Lower leg skin (tissue), 4 donors: ENCODE results near the gene PCK1. TPM values are rescaled to one million over a fixed set of nuclear protein-coding genes. Genes with fewer than 3 reads are reported as not detected.

Experiments used
- DNase-seq, 2 donors: peaks; one replicate each; pipeline ENCODE4 v3.0.0-alpha.2; 2019; ENCODE audit warnings: low spot score in 2 of 2
- H3K4me3 ChIP-seq: fragments of 200-600 bp; sonication (generic); 2 replicates; pipeline ENCODE4 v1.5.1; 2017; ENCODE audit warnings: mild to moderate bottlenecking, low read depth; ENCODE audit not compliant: poor library complexity, severe bottlenecking
- CTCF ChIP-seq, 3 donors: fragments of 450-650 bp; IDR thresholded peaks; one replicate each; pipeline ENCODE4 v1.5.1; 2016; ENCODE audit warnings: antibody characterized with exemption in 3 of 3, mild to moderate bottlenecking in 3 of 3, moderate library complexity in 2 of 3
- POLR2A ChIP-seq, 2 donors: fragments of 450-650 bp; IDR thresholded peaks; one replicate each; pipeline ENCODE4 v1.6.1; 2016 to 2017; ENCODE audit warnings: antibody characterized with exemption in 2 of 2, mild to moderate bottlenecking in 1 of 2, moderate library complexity in 1 of 2
- WGBS, 2 donors: methylation state at CpG; one replicate each; pipeline ENCODE4 v1.1.5; 2018; 5-methylcytosine and 5-hydroxymethylcytosine counted together
- intact Hi-C: fragments of 100-400 bp; cut with DNase I; formaldehyde crosslinking; loops from one replicate; pipeline ENCODE4 v1.15.0; 2023; ENCODE audit warnings: low total_unique reads
- total RNA-seq, 4 donors: library from RNA; depleted of rRNA; stranded (reverse); fragments of >200 nt; gene quantifications; one replicate each; pipeline ENCODE4 v1.1.0, GENCODE V29; 2016

The PCK1 gene
- total RNA-seq, 4 donors from 2014 or later = 0.12 to 11.6 (median 2.1) TPM

- 71 to 82% methylated on average over 2 of the region's 2 CpGs for WGBS, 2 donors
- no peak for TF ChIP-seq POLR2A (IDR thresholded peaks at IDR 0.05)
- no peak for TF ChIP-seq CTCF (IDR thresholded peaks at IDR 0.05)
- DNase-seq = no peak
- no peak overlapping the region for H3K4me3 ChIP-seq
- intact Hi-C loops = no loop called here
Observed at GRCh38 chr20:57601211-57601570, 40.3 kb downstream of the PCK1 start.

DNA sequence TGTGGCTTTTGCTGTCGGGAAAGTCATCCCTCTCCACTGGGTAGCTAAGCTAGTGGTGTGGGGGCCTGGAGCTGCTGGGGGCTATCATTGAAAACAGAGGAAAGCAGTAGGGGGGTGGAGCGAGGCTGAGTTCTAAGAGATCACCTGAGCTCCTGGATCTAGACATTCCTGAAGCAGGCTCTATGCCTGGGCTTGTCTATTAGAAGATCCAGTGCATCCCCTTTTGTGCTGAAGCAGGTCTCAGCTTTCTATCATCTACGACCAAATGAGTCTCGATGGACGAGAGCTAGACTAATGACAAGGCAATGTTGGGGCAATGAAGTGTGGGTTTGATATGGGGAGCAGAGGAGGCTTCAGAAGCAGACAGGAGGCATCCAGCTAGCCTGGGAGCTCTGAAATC is 40.8 kb downstream of the PCK1 start:
- H3K4me3 ChIP-seq = no peak overlapping the region
- TF ChIP-seq CTCF (IDR thresholded peaks at IDR 0.05) (no peak), POLR2A (IDR thresholded peaks at IDR 0.05) (no peak)
- WGBS, 2 donors = 88 to 91% methylated on average over 5 of the region's 5 CpGs
- intact Hi-C loops = no loop called here
- no peak for DNase-seq

DNA sequence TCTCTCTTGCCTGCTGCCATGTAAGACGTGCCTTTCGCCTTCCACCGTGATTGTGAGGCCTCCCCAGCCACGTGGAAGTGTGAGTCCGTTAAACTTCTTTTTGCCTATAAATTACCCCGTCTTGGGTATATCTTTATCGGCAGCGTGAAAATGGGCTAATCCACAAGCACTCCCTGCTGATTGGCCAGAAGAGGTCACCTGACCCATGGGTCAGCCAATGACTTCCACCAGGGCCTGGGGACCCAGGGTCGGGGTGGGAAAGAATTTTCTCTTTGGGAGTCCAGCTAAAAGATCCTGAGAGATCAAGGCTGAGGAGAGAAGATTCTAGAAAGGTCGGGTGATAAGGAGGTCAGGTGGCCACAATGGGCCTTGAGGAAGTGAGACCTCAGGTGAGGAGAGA is 42.2 kb downstream of the PCK1 start:
- TF ChIP-seq POLR2A (IDR thresholded peaks at IDR 0.05) = no peak
- no peak for TF ChIP-seq CTCF (IDR thresholded peaks at IDR 0.05)
- intact Hi-C loops = no loop called here
- no peak overlapping the region for H3K4me3 ChIP-seq
- 92 to 94% methylated on average over 10 of the region's 10 CpGs for whole genome bisulfite sequencing, 2 donors
- no peak for DNase-seq

DNA sequence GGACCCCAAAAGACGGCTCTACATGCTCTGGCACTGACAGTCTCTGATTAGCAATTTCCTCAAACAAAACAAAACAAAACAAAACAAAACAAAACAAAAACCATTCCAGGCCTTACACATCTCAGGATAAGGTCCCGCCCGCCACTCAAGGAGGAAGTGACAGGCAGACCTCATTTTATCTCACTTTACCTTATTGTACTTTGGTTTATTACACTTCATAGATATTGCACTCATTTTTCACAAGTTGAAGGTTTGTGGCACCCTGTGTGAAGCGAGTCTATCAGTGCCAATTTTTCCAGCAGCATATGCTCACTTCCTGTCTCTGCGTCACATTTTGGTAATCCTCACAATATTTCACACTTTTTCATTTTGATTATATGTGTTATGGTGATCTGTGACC is 44.1 kb downstream of the PCK1 start:
- intact Hi-C loops = no loop called here
- DNase-seq = no peak
- TF ChIP-seq POLR2A (IDR thresholded peaks at IDR 0.05) (no peak), CTCF (IDR thresholded peaks at IDR 0.05) (no peak)
- WGBS, 2 donors = 82 to 84% methylated on average over 5 of the region's 5 CpGs
- H3K4me3 ChIP-seq = no peak overlapping the region

DNA sequence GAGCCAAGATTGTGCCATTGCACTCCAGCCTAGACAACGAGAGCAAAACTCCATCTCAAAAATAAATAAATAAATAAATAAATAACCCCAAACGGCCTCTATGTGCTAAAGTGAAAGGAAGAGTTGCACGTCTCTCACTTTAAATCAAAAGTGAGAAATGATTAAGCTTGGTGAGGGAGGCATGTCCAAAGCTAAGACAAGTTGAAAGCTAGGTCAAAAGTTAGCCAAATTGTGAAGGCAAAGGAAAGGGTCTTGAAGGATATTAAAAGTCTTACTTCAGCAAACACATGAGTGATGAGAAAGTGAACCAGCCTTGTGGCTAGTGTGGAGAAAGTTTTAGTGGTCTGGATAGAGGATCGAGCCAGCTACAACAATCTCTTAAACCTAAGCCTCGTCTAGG is 45.0 kb downstream of the PCK1 start:
- intact Hi-C loops = no loop called here
- DNase-seq = no peak
- 73 to 85% methylated on average over 5 of the region's 5 CpGs for WGBS, 2 donors
- TF ChIP-seq CTCF (IDR thresholded peaks at IDR 0.05) (no peak), POLR2A (IDR thresholded peaks at IDR 0.05) (no peak)
- H3K4me3 ChIP-seq = no peak overlapping the region

GRCh38 chr20:57608516-57608915 is 47.6 kb downstream of the PCK1 start:
- WGBS, 2 donors = 80 to 83% methylated on average over 7 of the region's 7 CpGs
- intact Hi-C loops = no loop called here
- H3K4me3 ChIP-seq = no peak overlapping the region
- DNase-seq = no peak
- no peak for TF ChIP-seq CTCF (IDR thresholded peaks at IDR 0.05)
- TF ChIP-seq POLR2A (IDR thresholded peaks at IDR 0.05) = no peak
